ENCODE results near the gene CRHBP. TPM values are rescaled to one million over a fixed set of nuclear protein-coding genes. Genes with fewer than 3 reads are reported as not detected.

The CRHBP gene
- total and polyA plus RNA-seq, 2 donors (not counting 3 experiments of a cell fraction or from before 2014, with no cell fraction given) = 0.08 to 0.51 TPM

- TF ChIP-seq MYC (IDR thresholded peaks at IDR 0.05; ENCODE audit: low read depth, low read length) = no peak
- no peak for TF ChIP-seq FOS (IDR thresholded peaks at IDR 0.05; ENCODE audit: borderline replicate concordance, insufficient read depth, low read length)
- TF ChIP-seq, protein P1, sequence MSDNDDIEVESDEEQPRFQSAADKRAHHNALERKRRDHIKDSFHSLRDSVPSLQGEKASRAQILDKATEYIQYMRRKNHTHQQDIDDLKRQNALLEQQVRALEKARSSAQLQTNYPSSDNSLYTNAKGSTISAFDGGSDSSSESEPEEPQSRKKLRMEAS (IDR thresholded peaks at IDR 0.05; ENCODE audit: insufficient read depth, insufficient read length) = no peak
- TF ChIP-seq EZH2 (IDR thresholded peaks at IDR 0.05; ENCODE audit: borderline replicate concordance, low read depth, low read length, severe bottlenecking) = no peak
- no peak for TF ChIP-seq JUN (IDR thresholded peaks at IDR 0.05; ENCODE audit: borderline replicate concordance, insufficient read depth, insufficient read length, low read depth)
- TF ChIP-seq GATA2 (IDR thresholded peaks at IDR 0.05; ENCODE audit: insufficient read depth, insufficient read length, low read depth, low read length) = no peak
- TF ChIP-seq POLR2AphosphoS5 (IDR thresholded peaks at IDR 0.05; ENCODE audit: insufficient read depth, low read depth, low read length) = no peak
- TF ChIP-seq, protein P2, sequence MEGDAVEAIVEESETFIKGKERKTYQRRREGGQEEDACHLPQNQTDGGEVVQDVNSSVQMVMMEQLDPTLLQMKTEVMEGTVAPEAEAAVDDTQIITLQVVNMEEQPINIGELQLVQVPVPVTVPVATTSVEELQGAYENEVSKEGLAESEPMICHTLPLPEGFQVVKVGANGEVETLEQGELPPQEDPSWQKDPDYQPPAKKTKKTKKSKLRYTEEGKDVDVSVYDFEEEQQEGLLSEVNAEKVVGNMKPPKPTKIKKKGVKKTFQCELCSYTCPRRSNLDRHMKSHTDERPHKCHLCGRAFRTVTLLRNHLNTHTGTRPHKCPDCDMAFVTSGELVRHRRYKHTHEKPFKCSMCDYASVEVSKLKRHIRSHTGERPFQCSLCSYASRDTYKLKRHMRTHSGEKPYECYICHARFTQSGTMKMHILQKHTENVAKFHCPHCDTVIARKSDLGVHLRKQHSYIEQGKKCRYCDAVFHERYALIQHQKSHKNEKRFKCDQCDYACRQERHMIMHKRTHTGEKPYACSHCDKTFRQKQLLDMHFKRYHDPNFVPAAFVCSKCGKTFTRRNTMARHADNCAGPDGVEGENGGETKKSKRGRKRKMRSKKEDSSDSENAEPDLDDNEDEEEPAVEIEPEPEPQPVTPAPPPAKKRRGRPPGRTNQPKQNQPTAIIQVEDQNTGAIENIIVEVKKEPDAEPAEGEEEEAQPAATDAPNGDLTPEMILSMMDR (IDR thresholded peaks at IDR 0.05; ENCODE audit: extremely low read depth in 1 of 2, insufficient read depth in 1 of 2, low read depth in 1 of 2, low read length in 2 of 2) = no peak
- TF ChIP-seq POLR2A (IDR thresholded peaks at IDR 0.05; ENCODE audit: low read depth, low read length) = no peak
- H3K27me3 ChIP-seq (ENCODE audit: control insufficient read depth in 2 of 2, insufficient read depth in 2 of 2, low read length in 2 of 2) = peaks cover 2 to 3% of the 10 kb centered on the region in 2 experiments
- FAIRE-seq = no peak
- H3K9me3 ChIP-seq (replicated peaks; ENCODE audit: control insufficient read depth, insufficient read depth, low read length) = no peaks in the 10 kb centered on the region
- H3K27ac ChIP-seq (ENCODE audit: insufficient read depth, low read depth, low read length) = no peak overlapping the region
- dilution Hi-C loops (cut with MboI; ENCODE audit: extremely low pct_ligation_motif_present, low sequenced_read_pairs) = no loop called here
- no TSS peak for BruUV-seq (replicated peaks)
- H3K4me2 ChIP-seq (ENCODE audit: insufficient read depth, low read length) = no peak overlapping the region
- no peaks in the 10 kb centered on the region for H3K9me1 ChIP-seq (replicated peaks; ENCODE audit: control insufficient read depth, extremely low read depth, insufficient read depth, low read length)
- no peak overlapping the region for H3K4me3 ChIP-seq (replicated peaks in 1 of 3; ENCODE audit: insufficient read depth in 1 of 3, low read depth in 1 of 3, low read length in 3 of 3)
- no peak overlapping the region for H3K9ac ChIP-seq (replicated peaks; ENCODE audit: extremely low read depth, insufficient read depth, low read length)
- no peaks in the 10 kb centered on the region for H3K79me2 ChIP-seq (ENCODE audit: control insufficient read depth, insufficient read depth, low read length)
- no peak overlapping the region for H2AFZ ChIP-seq (ENCODE audit: low read depth, low read length)
- CTCF ChIA-PET = no interaction called here
- intact Hi-C loops (cut with micrococcal nuclease) = no loop called here
- no peaks in the 10 kb centered on the region for H3K36me3 ChIP-seq (ENCODE audit: control insufficient read depth in 2 of 2, extremely low read depth in 1 of 2, insufficient read depth in 2 of 2, low read length in 2 of 2)
- no peaks in the 10 kb centered on the region for H4K20me1 ChIP-seq (replicated peaks; ENCODE audit: control insufficient read depth, extremely low read depth, insufficient read depth, low read length)
- no peak for DNase-seq (ENCODE audit: low read depth, low spot score)
- POLR2A ChIA-PET = no interaction called here
- H3K4me1 ChIP-seq (ENCODE audit: control insufficient read depth, extremely low read depth, insufficient read depth, low read length) = no peaks in the 10 kb centered on the region
These were observed 26.0 kb downstream of the CRHBP start for GRCh38 chr5:76978869-76979268.
